ENCODE measurements around the gene SH3BGRL2. TPM values are rescaled to one million over a fixed set of nuclear protein-coding genes. Genes with fewer than 3 reads are reported as not detected.
"Not testable (repeated sequence)": the region's sequence is repeated elsewhere in the genome, so short reads cannot be mapped to it uniquely, and the experiment has no call there.

Gene SH3BGRL2
- total RNA-seq, 1 experiment from 2014 or later = 3.8 TPM

DNA sequence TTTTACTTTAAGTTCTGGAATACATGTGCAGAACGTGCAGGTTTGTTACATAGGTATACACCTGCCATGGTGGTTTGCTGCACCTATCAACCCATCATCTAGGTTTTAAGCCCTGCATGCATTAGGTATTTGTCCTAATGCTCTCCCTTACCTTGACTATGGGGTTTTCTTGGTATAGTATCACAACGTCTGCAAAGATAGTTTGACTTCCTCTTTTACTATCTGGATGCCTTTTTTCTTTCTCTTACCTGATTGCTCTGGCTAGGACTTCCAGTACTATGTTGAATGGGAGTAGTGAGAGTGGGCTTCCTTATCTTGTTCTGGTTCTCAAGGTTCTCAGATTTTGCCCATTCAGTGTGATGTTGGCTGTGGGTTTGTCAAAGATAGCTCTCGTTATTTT is 115.2 kb downstream of the SH3BGRL2 start:
- H3K9me3 ChIP-seq (ENCODE audit: low read length); POLR2A ChIA-PET (ENCODE audit: unreplicated experiment); H3K36me3 ChIP-seq (ENCODE audit: low read depth, low read length); H3K79me2 ChIP-seq (ENCODE audit: low read length); H4K20me1 ChIP-seq (ENCODE audit: low read length); H3K9ac ChIP-seq (ENCODE audit: low read length); H3K4me1 ChIP-seq (ENCODE audit: insufficient read depth, low read length); H3K4me3 ChIP-seq (ENCODE audit: low read length); intact Hi-C loops (cut with micrococcal nuclease); DNase-seq; H3K4me2 ChIP-seq (ENCODE audit: low read length); H2AFZ ChIP-seq (ENCODE audit: low read length); H3F3A ChIP-seq (ENCODE audit: low read length, unreplicated experiment); H3K27ac ChIP-seq (ENCODE audit: low read length); BruUV-seq (replicated peaks); H3K9me2 ChIP-seq (replicated peaks; ENCODE audit: low read length); ATAC-seq; CTCF ChIA-PET: not testable (repeated sequence)
- peaks cover 11% of the 10 kb centered on the region for H3K27me3 ChIP-seq (ENCODE audit: low read length)

DNA sequence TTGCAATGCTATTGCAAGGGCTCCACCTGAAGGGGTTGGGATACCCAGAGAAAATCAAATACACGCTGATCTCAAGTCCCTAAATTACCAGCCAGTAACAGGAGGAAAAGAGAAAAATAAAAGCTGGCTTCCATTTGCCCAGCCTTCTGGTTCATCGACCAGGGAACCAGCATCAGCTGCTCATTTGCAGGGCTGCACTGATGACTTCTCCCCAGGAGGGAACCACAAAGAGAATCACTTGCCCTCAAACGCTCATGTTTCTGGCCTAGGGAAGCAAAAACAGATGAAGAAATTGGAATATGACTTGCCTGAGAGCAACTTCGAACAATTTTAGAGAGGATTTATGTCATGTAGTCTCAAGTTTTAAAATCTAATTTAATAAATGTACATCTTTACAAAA is 119.7 kb downstream of the SH3BGRL2 start:
- no peak overlapping the region for H3K27ac ChIP-seq (ENCODE audit: low read length)
- no peak overlapping the region for H3K4me2 ChIP-seq (ENCODE audit: low read length)
- no peaks in the 10 kb centered on the region for H3K9me3 ChIP-seq (ENCODE audit: low read length)
- H3K9me2 ChIP-seq (replicated peaks; ENCODE audit: low read length) = no peaks in the 10 kb centered on the region
- ATAC-seq = no peak
- no peak overlapping the region for H2AFZ ChIP-seq (ENCODE audit: low read length)
- no TSS peak for BruUV-seq (replicated peaks)
- intact Hi-C loops (cut with micrococcal nuclease) = no loop called here
- CTCF ChIA-PET = interaction anchor here (0.6 kb wide), 1 partner anchor 58 kb away, joined by 3 read pairs; no protein-coding TSS in a partner anchor
- no peaks in the 10 kb centered on the region for H3K36me3 ChIP-seq (ENCODE audit: low read depth, low read length)
- no peaks in the 10 kb centered on the region for H3F3A ChIP-seq (ENCODE audit: low read length, unreplicated experiment)
- no peaks in the 10 kb centered on the region for H4K20me1 ChIP-seq (ENCODE audit: low read length)
- TF ChIP-seq, protein P1, sequence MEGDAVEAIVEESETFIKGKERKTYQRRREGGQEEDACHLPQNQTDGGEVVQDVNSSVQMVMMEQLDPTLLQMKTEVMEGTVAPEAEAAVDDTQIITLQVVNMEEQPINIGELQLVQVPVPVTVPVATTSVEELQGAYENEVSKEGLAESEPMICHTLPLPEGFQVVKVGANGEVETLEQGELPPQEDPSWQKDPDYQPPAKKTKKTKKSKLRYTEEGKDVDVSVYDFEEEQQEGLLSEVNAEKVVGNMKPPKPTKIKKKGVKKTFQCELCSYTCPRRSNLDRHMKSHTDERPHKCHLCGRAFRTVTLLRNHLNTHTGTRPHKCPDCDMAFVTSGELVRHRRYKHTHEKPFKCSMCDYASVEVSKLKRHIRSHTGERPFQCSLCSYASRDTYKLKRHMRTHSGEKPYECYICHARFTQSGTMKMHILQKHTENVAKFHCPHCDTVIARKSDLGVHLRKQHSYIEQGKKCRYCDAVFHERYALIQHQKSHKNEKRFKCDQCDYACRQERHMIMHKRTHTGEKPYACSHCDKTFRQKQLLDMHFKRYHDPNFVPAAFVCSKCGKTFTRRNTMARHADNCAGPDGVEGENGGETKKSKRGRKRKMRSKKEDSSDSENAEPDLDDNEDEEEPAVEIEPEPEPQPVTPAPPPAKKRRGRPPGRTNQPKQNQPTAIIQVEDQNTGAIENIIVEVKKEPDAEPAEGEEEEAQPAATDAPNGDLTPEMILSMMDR (conservative IDR thresholded peaks at IDR 0.05; ENCODE audit: low read depth, low read length) = no peak
- TF ChIP-seq EZH2phosphoT487 (IDR thresholded peaks at IDR 0.05; ENCODE audit: borderline replicate concordance, low read length) (no peak), EZH2 (IDR thresholded peaks at IDR 0.05; ENCODE audit: low read length, unreplicated experiment) (no peak)
- no peak for DNase-seq
- H3K9ac ChIP-seq (ENCODE audit: low read length) = no peak overlapping the region
- POLR2A ChIA-PET (ENCODE audit: unreplicated experiment) = no interaction called here
- H3K79me2 ChIP-seq (ENCODE audit: low read length) = no peaks in the 10 kb centered on the region
- H3K27me3 ChIP-seq (ENCODE audit: low read length) = peaks cover 36% of the 10 kb centered on the region
- no peak overlapping the region for H3K4me3 ChIP-seq (ENCODE audit: low read length)
- no peaks in the 10 kb centered on the region for H3K4me1 ChIP-seq (ENCODE audit: insufficient read depth, low read length)

Other genes starting within 250 kb of the SH3BGRL2 start
- 0.73 and 0.86 TPM in 2 replicates for gene LCA5, start 93.9 kb upstream of the SH3BGRL2 start, total RNA-seq (2014; rRNA removed)

Data from PC-3 (cell line).